KMS-11 (cell line): ENCODE data around the gene CSNK1G2.

Experiments
- H2AFZ ChIP-seq: fragments of 200-600 bp; sonication (generic); 2 replicates; pipeline ENCODE4 v1.6.1; 2016; ENCODE audit warnings: antibody characterized with exemption, mixed run types, low read depth
- H3K27ac ChIP-seq: fragments of 200-600 bp; sonication (generic); 2 replicates; pipeline ENCODE4 v1.6.1; 2016; ENCODE audit warnings: mild to moderate bottlenecking, mixed run types
- H3K27me3 ChIP-seq: fragments of 200-600 bp; sonication (generic); 2 replicates; pipeline ENCODE4 v1.6.1; 2017; ENCODE audit warnings: mild to moderate bottlenecking, low read depth, mixed run types, moderate library complexity; ENCODE audit not compliant: insufficient read depth
- H3K36me3 ChIP-seq: fragments of 200-600 bp; sonication (generic); 2 replicates; pipeline ENCODE4 v1.6.1; 2017; ENCODE audit warnings: mild to moderate bottlenecking, mixed run types; ENCODE audit not compliant: insufficient read depth
- H3K4me1 ChIP-seq: fragments of 200-600 bp; sonication (generic); 2 replicates; pipeline ENCODE4 v1.6.1; 2016; ENCODE audit warnings: mild to moderate bottlenecking, low read depth, mixed run types; ENCODE audit not compliant: poor library complexity, severe bottlenecking
- H3K4me2 ChIP-seq: fragments of 200-600 bp; sonication (generic); 2 replicates; pipeline ENCODE4 v1.7.0; 2016; ENCODE audit warnings: mild to moderate bottlenecking, mixed run types
- H3K4me3 ChIP-seq: fragments of 200-600 bp; sonication (generic); IDR thresholded peaks from 2 replicates; pipeline ENCODE4 v1.6.1; 2017; ENCODE audit warnings: low read depth, low read length, mixed read lengths; ENCODE audit not compliant: insufficient read depth
- H3K79me2 ChIP-seq: fragments of 200-600 bp; sonication (generic); 2 replicates; pipeline ENCODE4 v1.6.1; 2016; ENCODE audit warnings: low read depth, mixed run types; ENCODE audit not compliant: insufficient read depth
- H3K9ac ChIP-seq: fragments of 200-600 bp; sonication (generic); 2 replicates; pipeline ENCODE4 v1.6.1; 2016; ENCODE audit warnings: mild to moderate bottlenecking, mixed run types
- H4K20me1 ChIP-seq: fragments of 200-600 bp; sonication (generic); 2 replicates; pipeline ENCODE4 v1.6.1; 2016; ENCODE audit warnings: mild to moderate bottlenecking, mixed run types; ENCODE audit not compliant: insufficient read depth
- TF ChIP-seq, protein P1 (sequence below): fragments of 200-600 bp; sonication (generic); conservative IDR thresholded peaks from 2 replicates; pipeline ENCODE4 v1.6.1; 2017; ENCODE audit warnings: low read depth, mild to moderate bottlenecking, antibody characterized with exemption, low read length, moderate library complexity, mixed read lengths

Gene CSNK1G2

DNA sequence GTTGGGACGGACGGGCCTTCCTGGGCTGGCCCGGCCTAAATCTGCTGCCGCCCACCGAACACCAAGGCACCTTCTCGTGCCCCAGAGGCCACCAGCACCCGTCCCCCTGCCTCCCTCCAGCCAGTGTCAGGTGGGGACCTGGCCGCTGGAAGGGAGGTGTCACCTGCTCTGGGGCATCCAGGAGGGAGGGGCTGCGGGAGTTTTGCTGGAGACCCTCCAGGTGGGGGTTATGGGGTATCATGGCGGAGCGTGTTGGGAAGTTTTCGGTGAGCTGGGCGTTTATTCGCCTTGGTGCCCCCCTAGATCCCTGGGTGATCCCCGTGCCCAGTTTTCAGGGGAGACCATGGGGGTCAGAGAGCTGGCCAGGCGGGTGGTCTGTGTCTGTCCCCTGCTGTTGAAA is 9.7 kb downstream of the CSNK1G2 start:
- TF ChIP-seq, protein P1, sequence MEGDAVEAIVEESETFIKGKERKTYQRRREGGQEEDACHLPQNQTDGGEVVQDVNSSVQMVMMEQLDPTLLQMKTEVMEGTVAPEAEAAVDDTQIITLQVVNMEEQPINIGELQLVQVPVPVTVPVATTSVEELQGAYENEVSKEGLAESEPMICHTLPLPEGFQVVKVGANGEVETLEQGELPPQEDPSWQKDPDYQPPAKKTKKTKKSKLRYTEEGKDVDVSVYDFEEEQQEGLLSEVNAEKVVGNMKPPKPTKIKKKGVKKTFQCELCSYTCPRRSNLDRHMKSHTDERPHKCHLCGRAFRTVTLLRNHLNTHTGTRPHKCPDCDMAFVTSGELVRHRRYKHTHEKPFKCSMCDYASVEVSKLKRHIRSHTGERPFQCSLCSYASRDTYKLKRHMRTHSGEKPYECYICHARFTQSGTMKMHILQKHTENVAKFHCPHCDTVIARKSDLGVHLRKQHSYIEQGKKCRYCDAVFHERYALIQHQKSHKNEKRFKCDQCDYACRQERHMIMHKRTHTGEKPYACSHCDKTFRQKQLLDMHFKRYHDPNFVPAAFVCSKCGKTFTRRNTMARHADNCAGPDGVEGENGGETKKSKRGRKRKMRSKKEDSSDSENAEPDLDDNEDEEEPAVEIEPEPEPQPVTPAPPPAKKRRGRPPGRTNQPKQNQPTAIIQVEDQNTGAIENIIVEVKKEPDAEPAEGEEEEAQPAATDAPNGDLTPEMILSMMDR: no peak
- Histone ChIP-seq H3K4me1 (no peaks in the 10 kb centered on the region), H3K79me2 (peaks cover 69% of the 10 kb centered on the region), H3K9ac (no peak overlapping the region), H3K27ac (no peak overlapping the region), H3K4me3 (no peak overlapping the region), H3K36me3 (no peaks in the 10 kb centered on the region; the same call in 1 of the 2 replicates), H4K20me1 (no peaks in the 10 kb centered on the region), H2AFZ (no peak overlapping the region), H3K27me3 (no peaks in the 10 kb centered on the region), H3K4me2 (no peak overlapping the region)

DNA sequence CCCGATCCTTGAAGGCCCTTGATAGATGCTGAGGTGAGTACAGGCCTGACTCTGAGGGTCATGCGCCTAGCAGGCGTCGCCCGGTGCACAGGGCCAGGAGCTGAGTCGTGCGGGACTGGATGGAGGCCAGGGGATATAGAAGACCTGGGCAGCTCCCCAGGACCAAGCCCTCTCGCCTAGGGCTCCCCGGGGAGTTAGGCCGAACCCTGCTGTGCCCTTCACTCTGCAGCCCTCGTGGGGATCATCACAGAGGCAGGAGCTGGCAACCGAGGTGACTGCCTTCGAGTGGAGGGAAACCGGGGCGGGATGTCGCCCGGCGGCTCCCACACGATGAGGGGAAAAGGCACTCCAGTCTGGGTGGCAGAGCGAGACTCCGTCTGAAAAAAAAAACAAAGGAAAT is 11.7 kb downstream of the CSNK1G2 start:
- H3K4me3 ChIP-seq: no peak overlapping the region
- TF ChIP-seq, protein P1: no peak
- no peaks in the 10 kb centered on the region for H4K20me1 ChIP-seq
- H3K4me1 ChIP-seq: no peaks in the 10 kb centered on the region
- H2AFZ ChIP-seq: no peak overlapping the region
- no peaks in the 10 kb centered on the region for H3K36me3 ChIP-seq
- H3K79me2 ChIP-seq: peaks cover 65% of the 10 kb centered on the region
- no peak overlapping the region for H3K27ac ChIP-seq
- H3K9ac ChIP-seq: no peak overlapping the region
- no peaks in the 10 kb centered on the region for H3K27me3 ChIP-seq
- no peak overlapping the region for H3K4me2 ChIP-seq

DNA sequence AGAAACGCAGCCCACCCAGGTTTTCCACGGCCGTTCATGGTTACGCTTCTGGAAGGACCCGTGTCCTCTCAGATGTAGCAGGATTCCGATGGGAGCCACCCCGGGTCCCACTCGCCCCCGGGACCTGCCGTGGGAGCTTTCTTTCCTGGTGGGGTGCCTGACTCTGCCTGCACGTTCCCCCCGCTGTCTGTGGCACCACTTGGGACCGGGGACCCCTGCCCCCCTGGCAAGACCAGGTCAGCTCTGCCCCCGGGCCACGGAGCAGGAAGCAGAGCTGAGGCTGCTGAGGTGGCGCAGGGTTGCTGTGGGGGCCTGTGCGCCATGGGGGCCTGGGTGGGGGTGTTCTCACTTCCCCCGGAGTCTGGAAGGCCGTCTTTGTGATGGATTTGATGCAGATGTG is 12.1 kb downstream of the CSNK1G2 start:
- Histone ChIP-seq H3K4me1 (no peaks in the 10 kb centered on the region), H3K27me3 (no peaks in the 10 kb centered on the region), H4K20me1 (no peaks in the 10 kb centered on the region), H3K79me2 (peaks cover 61% of the 10 kb centered on the region), H3K4me2 (no peak overlapping the region), H3K9ac (no peak overlapping the region), H3K27ac (no peak overlapping the region), H3K4me3 (no peak overlapping the region), H2AFZ (no peak overlapping the region), H3K36me3 (no peaks in the 10 kb centered on the region)
- TF ChIP-seq, protein P1: no peak

DNA sequence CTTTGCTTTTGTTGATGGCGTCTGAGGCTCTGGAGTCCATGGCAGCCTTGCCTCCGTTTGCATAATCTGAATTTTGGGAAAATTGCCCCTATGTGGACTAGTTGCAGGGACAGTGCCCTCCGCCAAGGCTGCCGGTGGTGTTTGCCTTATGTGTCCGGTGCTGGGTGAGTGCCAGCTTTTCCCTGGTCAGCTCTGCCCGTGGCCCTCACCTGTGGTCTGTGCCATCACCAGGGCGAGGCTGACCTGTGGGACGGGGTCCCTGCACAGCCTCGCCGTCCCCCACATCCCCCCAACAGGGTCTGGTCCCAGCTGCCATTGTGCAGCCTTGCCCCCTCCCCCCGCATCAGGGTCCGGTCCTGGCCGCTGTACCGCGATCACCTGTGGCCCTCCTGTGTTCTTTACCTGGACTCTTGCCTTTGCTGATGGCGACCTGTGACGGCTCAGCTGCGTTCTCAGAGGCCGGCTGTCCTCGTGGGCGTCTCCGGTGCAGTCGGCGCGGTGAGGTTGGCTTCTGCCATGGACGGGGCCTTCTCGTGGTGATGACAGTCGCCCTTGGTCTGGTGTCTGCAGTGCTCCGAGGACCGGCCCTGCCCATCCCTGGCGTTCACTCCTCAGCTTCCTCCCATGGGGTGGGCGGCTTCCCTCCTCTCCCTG is 12.6 kb downstream of the CSNK1G2 start:
- H4K20me1 ChIP-seq: no peaks in the 10 kb centered on the region
- TF ChIP-seq, protein P1: no peak
- no peak overlapping the region for H3K9ac ChIP-seq
- no peak overlapping the region for H3K27ac ChIP-seq
- no peak overlapping the region for H3K4me3 ChIP-seq
- H3K4me1 ChIP-seq: no peaks in the 10 kb centered on the region
- no peak overlapping the region for H2AFZ ChIP-seq
- peaks cover 56% of the 10 kb centered on the region for H3K79me2 ChIP-seq
- no peaks in the 10 kb centered on the region for H3K27me3 ChIP-seq
- no peak overlapping the region for H3K4me2 ChIP-seq
- no peaks in the 10 kb centered on the region for H3K36me3 ChIP-seq
